AML-193 (cell line): ENCODE results near the gene NUDT14.

Experiments
- DNase-seq, 2 experiments: peaks; one replicate each; lab custom pipeline; 2025; lab: John Stamatoyannopoulos, UW

Gene NUDT14

DNA sequence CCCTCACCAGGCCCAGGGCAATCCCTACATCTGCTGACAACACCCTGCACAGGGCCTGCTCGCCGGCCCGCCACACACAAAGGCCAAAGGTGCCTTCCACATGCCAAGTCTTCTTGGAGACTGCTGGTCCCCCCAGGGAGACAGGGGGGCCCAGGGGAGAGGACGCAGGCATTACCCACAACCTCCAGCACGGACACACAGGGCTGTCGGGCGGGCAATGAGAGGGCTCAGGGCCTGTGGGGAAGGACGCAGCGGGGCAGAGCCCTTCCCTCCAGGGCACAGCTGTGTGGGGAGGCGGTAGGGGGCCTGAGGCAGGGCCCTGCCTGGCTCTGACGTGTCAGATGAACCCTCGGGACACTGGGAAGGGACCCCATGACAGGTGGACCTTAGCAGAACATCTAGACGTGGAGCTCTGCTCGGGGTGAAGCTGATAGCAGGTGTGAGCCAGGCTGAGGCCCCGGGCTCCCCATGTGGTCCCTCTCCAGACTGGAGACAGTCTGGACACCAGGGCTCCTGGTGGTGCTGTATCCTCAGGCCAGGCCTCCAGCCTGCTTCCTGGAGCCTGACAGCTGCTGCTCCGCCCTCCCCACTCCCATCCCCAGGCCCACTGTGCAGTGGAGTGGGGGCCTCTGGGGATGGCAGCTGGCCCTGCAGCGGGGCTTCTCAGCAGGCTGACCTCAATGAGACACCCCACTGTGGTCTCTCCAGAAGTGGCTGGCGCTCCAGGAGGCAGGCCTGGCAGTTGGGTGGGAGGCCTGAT is 31.6 kb upstream of the NUDT14 start:
- DNase-seq, result no peak

DNA sequence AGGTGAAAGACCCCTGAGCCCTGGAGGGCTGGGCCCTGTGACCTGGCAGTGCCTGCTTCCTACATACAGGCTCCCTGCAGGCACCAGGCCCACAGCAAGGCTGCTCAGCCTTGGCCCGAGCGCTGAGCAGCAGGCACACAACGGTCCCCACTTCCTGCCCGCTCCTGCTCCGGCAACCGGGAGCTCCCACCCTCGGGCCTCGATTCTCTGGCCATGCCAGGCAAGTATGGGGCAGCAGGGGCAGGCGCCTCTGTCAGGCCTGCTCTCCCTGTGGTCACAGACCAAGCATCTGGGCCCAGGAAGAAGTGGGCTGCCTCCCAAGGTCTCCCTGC is 30.6 kb upstream of the NUDT14 start:
- DNase-seq, result no peak

DNA sequence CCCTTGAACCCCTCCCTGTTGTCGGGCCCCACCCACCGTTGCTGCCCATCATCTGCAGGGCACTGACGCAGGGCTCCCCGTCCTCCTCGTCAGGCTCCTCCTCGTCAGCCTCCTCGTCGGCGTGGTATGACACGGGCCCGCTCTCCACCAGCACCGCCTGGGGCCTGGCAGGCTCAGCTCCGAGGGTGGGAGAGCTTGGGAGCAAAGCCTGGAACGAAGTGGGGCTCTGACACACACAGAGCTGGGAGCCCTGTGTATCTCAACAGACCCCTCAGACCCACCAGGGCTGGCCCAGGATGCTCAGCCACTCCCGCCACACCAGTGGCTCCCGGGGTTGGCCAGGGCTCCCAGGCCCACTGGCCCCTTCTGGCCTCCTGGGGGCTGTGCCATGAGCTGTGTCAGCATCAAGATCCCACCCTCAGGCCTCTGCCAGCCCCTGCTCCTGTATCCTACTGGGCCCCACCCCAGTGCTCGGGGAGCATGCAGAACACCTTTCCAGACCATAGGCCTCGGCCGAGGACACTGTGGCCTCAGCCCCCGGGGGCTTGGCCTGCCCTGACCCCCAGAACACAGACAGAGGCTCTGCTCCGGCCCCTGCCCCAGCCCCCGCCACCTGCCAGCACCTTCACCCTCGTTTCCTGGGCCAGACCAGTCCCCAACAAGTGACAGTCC is 30.1 kb upstream of the NUDT14 start:
- DNase-seq, result no peak

DNA sequence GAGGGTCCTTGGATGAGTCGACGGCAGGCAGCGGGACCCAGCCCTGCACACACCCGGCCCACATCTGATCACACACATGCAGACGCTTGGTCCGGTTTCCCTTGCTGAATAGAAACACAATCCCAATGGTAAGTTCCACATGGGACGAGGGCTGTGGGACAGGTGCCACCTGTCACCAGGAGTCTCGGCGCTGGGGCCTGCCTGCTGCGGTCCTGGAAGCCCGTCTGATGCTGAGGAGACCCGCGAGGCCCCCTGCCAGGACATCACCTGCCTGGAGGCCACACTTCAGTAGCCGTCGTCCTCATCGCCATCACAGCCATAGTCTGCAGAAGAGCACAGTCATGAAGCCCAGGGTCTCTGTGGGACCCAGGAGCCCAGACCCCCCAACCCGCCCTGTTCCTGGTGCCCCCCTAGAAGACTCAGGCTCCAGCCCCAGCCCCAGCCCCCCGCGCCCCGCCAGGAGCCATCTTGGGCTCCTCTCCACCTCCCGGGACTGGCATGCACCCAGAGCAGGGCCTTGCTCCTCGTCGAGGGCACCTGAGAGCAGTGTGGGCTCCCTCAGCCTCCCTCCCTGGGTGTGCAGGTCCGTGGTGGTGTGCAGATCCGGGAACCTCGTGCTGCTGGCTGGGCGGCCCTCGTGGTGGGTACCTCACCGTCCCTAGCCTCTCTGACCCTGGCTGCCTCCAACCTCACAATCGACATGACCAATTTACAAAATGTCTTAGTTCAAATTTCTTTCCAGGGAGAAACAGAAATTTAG is 29.3 kb upstream of the NUDT14 start:
- DNase-seq, result no peak

DNA sequence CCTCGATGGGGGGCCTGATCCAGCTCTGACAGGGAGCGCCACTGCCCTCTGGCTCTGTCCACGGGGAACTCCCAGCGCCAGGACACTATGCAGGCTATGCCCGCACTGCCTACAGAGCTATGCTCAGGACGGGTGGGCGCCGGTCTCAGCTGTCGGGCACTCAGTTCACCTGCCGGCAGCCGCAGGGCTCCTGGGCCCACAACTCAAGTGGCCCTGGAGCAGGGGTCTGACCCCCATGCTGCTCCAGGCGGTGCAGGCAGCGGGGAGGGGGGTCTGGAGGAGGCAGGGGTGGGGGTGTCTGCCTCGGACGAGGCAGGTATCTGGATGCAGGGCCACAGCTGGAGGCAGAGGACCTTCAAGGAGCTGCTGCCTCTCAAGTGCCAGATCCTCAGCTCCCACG is 28.5 kb upstream of the NUDT14 start:
- no peak for DNase-seq

DNA sequence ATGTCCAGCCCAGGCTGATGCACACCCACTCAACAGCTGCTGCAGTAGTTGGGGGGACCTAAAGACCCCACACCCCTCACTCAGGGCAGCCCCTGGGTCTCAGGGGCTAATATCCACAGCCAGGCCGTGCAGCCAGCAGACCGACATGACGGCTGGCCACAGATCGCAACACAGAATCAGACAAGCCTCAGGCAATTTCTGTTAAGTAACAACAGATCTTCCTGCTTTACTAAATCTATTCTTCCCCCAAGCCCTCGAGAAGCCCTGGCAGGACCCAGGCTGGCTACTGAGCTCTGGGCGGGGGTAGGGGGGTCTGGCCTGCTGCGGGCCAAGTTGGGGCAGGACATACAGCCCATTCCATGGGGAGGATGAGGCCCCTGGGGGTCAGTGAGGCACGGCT is 28.0 kb upstream of the NUDT14 start:
- DNase-seq, result no peak

DNA sequence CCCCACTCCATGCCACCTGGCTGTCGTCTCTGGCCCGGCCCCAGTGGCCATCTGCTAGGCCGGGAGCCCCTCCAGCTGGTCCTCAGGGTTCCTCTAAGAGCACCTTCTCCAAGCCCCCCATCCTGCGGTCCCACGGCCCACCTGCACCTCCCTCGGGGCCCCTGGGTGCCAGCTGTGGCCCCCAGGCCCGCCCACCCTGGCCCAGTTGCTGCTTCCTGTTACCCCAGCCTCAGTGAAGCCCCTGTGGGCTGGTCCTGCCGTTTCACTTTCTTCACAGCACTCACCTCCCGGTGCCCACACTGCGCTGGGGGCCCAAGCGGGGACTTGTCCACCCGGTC is 27.6 kb upstream of the NUDT14 start:
- DNase-seq, result no peak

DNA sequence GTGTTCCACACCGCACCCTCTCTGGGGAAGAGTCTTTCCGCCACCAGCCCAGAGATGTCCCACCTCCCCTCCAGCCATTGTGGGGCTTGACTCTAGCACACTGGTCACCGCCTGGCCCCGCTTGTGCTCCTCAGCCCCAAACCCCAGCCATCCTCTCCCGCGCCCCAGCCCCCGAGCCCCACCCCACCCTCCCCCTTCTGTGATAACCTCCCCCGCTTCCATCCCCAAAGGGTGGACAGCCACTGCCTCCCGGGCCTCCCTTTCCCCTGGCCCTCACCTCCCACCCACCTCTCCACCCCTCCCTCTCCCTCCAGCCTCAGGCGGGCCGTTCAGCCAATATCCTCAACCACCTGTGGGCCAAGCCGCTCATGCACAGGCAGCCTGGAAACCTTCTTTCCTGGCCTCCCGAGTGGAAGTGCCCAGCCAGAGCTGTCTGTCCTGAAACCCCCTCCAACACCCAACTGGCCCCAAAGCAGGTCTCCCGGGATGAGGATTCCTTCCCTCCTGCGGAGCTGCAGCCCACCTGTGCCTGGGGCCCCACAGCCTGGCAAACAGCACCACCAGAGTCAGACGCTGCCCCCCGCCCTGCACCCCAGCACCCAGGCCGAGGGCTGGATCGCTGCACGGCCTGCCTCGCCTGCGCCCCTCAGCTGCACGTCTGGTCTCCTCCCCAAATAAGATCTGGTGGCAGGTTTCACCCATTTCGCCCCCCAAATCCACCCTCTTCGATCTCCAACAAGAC is 27.1 kb upstream of the NUDT14 start:
- no peak for DNase-seq

DNA sequence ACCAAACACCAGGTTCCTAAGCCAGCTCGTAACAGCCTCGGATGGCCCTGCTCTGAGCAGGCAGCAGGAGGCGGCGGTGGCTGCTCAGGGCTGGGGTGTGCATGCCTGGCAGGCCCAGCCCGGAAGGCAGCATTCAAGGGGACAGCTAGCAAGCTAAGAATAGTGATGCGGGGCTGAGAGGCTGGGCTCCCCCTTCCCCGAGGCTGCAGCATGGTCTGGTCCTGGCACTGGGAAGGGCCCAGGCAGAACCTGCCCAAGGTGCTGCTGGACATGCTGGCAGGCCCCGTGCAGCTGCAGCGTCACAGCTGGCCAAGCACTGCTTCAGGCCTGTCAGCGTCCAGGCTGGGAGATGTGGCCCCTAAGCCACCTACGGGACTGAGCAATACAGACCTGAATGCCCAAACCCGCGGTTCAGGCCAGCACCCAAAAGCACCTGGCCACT is 26.4 kb upstream of the NUDT14 start:
- DNase-seq, result no peak

DNA sequence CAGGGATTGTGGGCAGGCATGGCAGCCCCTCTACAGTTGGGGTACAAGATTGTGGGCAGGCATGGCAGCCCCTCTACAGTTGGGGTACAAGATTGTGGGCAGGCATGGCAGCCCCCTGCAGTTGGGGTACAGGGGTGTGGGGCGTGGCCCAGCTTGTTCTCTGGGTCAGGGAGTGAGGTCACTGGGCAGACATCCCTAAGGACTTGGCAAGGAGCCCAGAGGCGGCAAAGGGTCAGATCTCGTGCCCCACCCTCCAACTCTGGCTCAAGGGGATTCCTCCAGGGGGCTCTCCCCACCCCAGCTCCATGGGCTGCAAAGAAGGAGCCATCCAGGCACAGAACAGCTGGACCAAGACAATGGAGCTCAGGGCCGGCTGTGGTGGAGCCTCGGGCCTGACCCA is 25.8 kb upstream of the NUDT14 start:
- DNase-seq, result no peak

DNA sequence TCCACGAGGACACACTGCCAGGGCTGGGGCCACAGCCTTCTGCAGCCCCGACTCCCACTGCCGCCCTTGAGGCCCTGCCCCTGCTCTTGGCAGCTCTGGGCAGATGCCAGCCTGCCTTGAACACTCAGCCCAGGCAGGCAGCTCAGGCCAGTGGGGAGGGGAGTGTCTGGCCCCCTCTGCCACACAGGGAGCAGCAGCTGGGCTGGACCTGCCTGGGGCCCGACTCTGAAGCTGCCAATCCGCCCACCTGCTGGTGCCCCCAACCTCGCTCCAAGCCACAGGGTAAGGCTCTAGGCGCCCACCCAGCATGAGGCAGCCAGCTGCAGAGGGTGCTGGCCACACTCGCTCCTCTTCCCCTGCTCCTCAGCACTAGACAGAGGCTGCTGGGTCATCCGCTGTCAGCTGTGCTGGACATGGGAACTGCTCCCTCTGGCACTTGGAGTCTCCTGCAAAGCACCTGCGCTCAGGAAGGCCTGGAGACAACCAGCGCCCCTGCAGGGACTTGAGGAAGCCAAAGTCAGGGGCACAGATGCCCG is 24.6 kb upstream of the NUDT14 start:
- DNase-seq, result no peak

DNA sequence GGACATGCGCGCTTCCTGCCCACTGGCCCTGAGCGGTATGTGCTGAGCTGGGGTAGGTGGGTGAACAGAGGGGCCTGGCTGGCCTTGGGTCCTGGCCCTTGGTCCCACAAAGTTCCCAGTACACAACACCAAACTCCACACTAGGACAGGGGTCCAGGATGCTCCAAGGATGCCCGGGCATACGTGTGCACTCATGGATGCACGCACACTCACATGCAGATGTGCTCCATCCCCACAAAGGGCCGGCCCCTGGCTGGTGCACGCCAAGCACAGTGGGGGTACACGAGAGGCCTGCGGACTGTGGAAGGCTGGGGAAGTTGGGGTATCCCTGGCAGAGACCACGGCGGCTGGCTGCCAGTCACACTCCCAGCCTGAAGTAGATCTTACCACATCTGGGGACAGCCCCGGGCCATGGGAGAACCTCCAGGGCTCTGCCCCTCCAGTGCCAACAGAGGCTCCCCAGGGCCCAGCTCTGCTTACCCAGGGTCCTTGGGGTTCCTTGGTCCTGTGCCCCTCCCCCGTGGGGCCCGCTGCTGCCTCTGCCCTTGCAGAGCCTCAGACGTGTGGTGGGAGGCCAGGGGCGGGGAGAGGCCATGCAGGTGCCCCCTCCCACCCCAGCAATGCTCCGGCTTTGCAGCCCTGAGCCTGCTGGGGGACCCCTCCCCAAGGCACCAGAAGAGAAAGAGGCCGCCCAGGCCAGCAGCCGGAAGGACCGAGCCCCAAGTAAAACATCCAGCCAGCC is 24.0 kb upstream of the NUDT14 start:
- no peak for DNase-seq

DNA sequence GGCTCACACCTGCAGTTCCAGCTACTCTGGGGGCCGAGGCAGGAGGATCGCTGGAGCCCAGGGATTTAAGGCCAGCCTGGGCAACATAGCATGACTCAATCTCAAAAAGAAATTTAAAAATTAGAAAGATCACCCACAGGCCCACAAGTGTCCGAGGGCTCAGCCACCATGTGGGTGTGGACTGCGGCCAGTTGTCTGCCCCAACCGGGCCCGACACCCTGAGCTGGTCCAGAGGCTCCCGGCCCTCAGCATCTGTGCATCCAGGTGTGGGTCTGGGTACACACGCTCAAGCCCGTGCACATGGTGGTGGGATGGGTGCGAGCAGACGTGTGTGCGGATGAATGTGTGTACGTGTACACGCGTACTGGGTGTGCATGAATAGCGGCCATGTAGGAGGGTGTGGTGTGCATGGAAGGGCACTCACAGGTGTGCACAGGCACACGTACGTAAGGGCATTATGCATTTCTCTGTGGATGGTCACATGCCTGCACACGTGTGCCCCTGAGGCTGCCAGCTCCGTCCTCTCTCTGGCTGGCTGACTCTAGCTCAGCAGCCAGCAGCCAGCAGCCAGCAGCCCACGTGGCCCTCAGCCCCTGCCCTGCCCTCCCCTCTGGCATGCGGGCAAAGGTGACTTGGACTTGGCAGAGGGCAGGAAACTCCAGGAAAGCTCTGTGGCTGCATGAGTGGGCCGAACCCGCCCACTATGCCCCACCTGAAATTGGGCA is 23.3 kb upstream of the NUDT14 start:
- no peak for DNase-seq

DNA sequence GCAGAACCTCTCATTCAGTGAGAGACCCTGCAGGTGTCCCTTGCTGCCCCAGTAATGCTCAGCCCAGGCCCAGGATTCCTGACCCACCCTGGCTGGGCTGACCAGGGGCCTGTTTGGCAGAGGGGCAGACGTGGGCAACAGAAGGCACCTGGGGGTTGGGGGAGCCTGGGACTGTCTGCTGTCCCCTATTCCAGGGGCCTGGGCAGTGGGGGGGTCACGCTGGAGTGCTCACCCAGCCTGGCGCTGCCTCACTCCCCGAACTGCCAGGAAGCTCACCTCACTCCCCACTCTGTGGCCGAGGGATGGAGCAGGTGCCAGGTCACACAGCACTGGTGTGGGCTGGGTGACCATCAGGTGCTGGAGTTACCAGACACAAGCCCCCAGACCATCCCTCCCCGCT is 22.6 kb upstream of the NUDT14 start:
- DNase-seq, result no peak

DNA sequence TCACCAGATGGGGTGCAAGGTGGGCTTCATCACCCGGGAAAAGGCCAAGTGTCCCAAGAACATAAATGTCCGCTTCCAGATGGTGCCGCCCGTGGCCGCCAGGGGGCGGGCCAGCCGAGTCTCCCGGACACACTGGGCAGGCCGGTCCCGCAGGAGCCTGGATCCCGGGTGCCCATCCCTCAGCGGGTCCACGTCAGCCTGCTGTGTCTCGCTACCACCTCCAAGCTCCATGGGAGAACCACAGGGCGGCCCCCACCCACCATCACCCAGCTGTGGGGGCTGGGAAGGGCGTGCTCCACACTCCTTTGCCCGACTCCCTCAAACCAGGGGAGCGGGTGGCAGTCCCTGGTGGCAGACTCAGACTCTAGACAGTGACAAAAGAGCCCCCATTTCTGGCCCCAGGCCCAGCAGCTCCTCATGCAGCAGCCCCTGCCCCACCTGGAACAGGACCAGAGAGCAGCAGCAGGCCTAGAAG is 22.0 kb upstream of the NUDT14 start:
- peak; percentile 14 to 24 for DNase-seq

DNA sequence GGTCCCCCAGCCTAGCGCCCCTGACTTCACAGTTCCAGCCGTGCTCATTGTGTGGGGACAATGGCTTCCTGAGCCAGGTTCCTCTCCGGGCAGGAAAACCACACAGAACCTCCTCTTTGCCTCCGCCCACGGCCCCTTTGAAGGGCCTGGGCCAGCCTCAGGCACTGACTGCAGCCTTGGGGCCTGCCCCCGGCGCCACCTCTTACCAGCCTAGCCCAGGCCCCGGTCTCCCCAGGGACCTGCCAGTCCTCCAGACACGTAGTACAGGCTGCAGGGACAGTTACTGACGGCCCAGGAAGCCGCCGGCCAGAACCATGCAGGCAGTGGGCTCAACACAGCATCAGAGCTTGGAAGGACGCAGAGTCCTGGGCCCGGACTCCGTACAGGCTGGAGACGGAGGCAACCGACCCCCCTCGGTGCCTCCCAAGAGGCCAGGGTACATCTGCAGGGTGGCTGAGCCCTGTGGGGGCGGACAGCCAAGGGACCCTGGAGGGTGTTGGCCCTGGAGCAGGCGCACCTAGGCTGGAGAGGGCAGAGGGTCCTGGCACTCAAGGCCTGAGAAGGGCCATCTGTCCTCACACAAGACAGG is 20.9 kb upstream of the NUDT14 start:
- peak; percentile 76 to 79 for DNase-seq

DNA sequence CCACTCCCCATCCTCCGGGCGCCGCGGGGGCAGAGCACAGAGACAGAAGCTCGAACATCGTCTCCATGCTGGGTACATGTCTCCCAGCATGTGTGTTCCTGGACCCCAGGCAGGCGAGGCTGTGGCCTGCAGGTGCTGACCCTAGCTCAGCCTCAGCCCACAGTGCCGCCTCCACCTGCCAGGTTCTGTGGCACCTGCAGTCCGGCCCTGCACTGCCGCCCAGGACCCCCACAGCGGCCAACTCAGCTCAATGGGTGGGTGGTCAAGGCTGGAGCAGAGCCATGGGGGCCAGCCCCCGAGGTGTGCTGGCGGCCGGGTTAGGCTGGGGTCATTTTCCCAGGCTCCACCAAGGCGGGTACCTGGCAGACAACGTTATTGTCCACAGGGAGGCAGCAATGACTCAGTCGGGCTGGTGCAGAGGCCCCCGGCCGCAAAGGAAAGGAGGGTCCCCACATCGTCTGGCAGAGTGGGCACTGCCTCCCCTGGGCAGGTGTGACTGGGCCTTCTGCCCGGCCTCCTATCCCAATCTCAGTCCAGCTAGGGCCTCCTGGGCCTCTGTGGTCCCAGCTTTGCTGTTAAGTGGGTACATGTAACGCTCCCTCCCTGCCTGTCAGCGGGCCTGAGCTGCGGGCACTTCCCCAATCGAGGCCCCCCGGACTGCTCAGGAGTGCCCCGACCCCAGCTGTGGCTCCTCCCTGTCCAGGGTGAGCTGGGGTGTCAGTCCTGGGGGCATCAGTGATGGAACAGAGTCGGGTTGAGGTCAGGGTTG is 20.2 kb upstream of the NUDT14 start:
- DNase-seq, result peak; percentile 24 to 40

DNA sequence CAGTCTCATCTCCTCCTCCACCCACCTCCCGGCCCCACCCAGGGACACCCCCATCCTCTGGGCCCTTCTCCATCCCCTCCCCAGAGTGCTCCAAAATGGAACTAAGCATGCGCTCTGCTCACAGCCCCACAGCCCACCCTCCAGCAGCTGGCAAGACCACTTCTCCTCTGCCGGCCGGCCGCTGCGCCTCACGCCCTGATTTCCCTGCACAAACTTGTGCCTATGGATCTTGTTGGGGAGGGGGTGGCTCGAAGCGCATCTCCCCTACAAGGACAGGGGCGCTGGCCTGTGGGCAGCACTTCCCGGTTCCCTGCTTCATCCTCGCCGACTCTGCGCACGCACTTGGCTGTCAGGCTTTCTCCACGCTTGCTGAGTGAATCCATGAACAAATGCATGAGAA is 19.5 kb upstream of the NUDT14 start:
- no peak for DNase-seq

DNA sequence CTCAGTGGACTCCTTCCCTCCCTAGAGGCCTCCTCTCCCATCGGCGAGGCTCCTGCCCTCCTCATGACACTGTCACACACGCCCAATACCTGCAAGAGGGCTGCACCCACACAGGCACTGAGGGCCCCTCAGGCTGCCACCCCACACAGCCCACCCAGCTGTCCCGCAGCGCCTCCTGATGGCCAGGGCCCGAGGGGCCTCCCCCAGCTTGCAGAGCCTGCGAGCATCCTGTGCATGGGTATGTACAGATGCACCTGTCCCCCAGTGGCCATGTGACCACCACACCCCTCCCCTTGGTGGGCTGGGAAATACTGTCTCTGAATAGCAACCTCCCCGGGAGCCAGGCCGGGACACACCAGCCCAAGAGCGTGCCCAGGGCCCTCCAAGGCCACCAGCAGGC is 19.0 kb upstream of the NUDT14 start:
- DNase-seq, result no peak

DNA sequence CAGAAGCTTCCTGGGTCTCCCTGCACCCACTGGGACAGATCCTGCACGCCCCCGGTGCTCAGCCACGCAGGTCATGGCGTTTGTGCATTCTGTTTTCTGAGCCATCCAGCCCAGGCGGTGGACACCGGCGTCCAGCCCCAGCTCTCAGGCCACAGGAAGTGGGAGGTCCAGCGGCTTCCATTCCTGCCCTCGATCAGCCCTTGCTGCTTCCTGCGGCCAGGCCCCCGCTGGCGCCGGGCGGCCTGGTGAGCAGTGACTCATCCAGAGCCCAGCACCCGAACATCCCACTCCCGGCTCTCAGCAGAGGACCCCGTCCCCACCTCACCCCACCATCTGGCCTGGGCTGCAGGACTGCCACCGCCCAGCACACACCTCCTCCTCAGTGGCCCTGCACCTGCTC is 18.0 kb upstream of the NUDT14 start:
- no peak for DNase-seq
